HG03575 (cell line): Measurements from ENCODE around the gene OPCML.

Experiments
- ATAC-seq: cut with Tn5 transposase; IDR thresholded peaks from one replicate; pipeline ENCODE4 v1.9.1; 2021; ENCODE audit not compliant: unreplicated experiment, insufficient number of reproducible peaks, low FRiP score; ENCODE audit errors: extremely low read depth

The OPCML gene

GRCh38 chr11:133224271-133224670, 308.0 kb downstream of the OPCML start:
- ATAC-seq = no peak

GRCh38 chr11:133222425-133223330, 309.6 kb downstream of the OPCML start:
- no peak for ATAC-seq

GRCh38 chr11:133219543-133219942, 312.8 kb downstream of the OPCML start:
- no peak for ATAC-seq

- no peak for ATAC-seq
Observed at GRCh38 chr11:133216813-133217212, 315.5 kb downstream of the OPCML start.

- ATAC-seq = no peak
Observed at GRCh38 chr11:133215596-133216230, 316.6 kb downstream of the OPCML start.

GRCh38 chr11:133214646-133215045, 317.7 kb downstream of the OPCML start:
- ATAC-seq = no peak

GRCh38 chr11:133212201-133212600, 320.1 kb downstream of the OPCML start:
- ATAC-seq = no peak

GRCh38 chr11:133207995-133208394, 324.3 kb downstream of the OPCML start:
- no peak for ATAC-seq

GRCh38 chr11:133206313-133207005, 325.8 kb downstream of the OPCML start:
- no peak for ATAC-seq

GRCh38 chr11:133204158-133204557, 328.1 kb downstream of the OPCML start:
- no peak for ATAC-seq

- ATAC-seq = no peak
Observed at GRCh38 chr11:133202816-133203215, 329.5 kb downstream of the OPCML start.

- no peak for ATAC-seq
Observed at GRCh38 chr11:133198438-133198837, 333.9 kb downstream of the OPCML start.

- no peak for ATAC-seq
Observed at GRCh38 chr11:133197425-133197824, 334.9 kb downstream of the OPCML start.

- no peak for ATAC-seq
Observed at GRCh38 chr11:133191931-133192330, 340.4 kb downstream of the OPCML start.

GRCh38 chr11:133181667-133182066, 350.6 kb downstream of the OPCML start:
- ATAC-seq = no peak

- ATAC-seq = no peak
Observed at GRCh38 chr11:133181066-133181465, 351.2 kb downstream of the OPCML start.

- no peak for ATAC-seq
Observed at GRCh38 chr11:133180201-133180600, 352.1 kb downstream of the OPCML start.

- no peak for ATAC-seq
Observed at GRCh38 chr11:133176748-133177147, 355.6 kb downstream of the OPCML start.

GRCh38 chr11:133175103-133175502, 357.2 kb downstream of the OPCML start:
- ATAC-seq = peak; percentile 68
